Left renal cortex interstitium (tissue), 4 donors: ENCODE measurements around the gene XXYLT1. TPM values are rescaled to one million over a fixed set of nuclear protein-coding genes. Genes with fewer than 3 reads are reported as not detected.

ENCODE experiments used
- DNase-seq, 4 donors: peaks; one replicate each; pipeline ENCODE4 v3.0.0-alpha.2; 2013; ENCODE audit warnings: low read depth in 4 of 4, low spot score in 2 of 4, missing footprints in 1 of 4
- polyA plus RNA-seq, 4 donors: library from polyadenylated mRNA; unstranded; fragments of 120-200 nt; gene quantifications; one replicate each; pipeline ENCODE4 v1.2.1, GENCODE V29; 2013; ENCODE audit not compliant: insufficient read length in 4 of 4

XXYLT1 gene
- polyA plus RNA-seq, 4 donors, result 25.6 to 36.9 (median 30.8) TPM

- DNase-seq, result no peak
These were observed 2.2 kb downstream of the XXYLT1 start for GRCh38 chr3:195268576-195269309.

GRCh38 chr3:195267096-195267495 is 3.9 kb downstream of the XXYLT1 start:
- no peak for DNase-seq

- DNase-seq, result no peak
These were observed 4.5 kb downstream of the XXYLT1 start for GRCh38 chr3:195266428-195266827.

GRCh38 chr3:195265363-195265976 is 5.5 kb downstream of the XXYLT1 start:
- DNase-seq, result no peak

GRCh38 chr3:195263925-195264600 is 6.9 kb downstream of the XXYLT1 start:
- DNase-seq, result no peak

- DNase-seq, result no peak
These were observed 7.6 kb downstream of the XXYLT1 start for GRCh38 chr3:195263193-195263924.

- no peak for DNase-seq
These were observed 9.0 kb downstream of the XXYLT1 start for GRCh38 chr3:195261925-195262324.

- DNase-seq, result no peak
These were observed 10.6 kb downstream of the XXYLT1 start for GRCh38 chr3:195260280-195260905.

- peak in 2 of 4 donors; percentile 83 for DNase-seq
These were observed 11.3 kb downstream of the XXYLT1 start for GRCh38 chr3:195259475-195260279.

GRCh38 chr3:195259154-195259474 is 11.8 kb downstream of the XXYLT1 start:
- no peak for DNase-seq

GRCh38 chr3:195258449-195259153 is 12.4 kb downstream of the XXYLT1 start:
- DNase-seq, result no peak

GRCh38 chr3:195257454-195258448 is 13.2 kb downstream of the XXYLT1 start:
- DNase-seq, result no peak

GRCh38 chr3:195256639-195257453 is 14.1 kb downstream of the XXYLT1 start:
- no peak for DNase-seq

GRCh38 chr3:195255571-195256501 is 15.1 kb downstream of the XXYLT1 start:
- no peak for DNase-seq

- DNase-seq, result no peak
These were observed 15.8 kb downstream of the XXYLT1 start for GRCh38 chr3:195255176-195255500.

- DNase-seq, result no peak
These were observed 16.3 kb downstream of the XXYLT1 start for GRCh38 chr3:195254454-195255175.
